Measurements from ENCODE around the gene COL17A1. TPM values are rescaled to one million over a fixed set of nuclear protein-coding genes. Genes with fewer than 3 reads are reported as not detected.

The COL17A1 gene
- under 1 TPM; 0.29 to 0.55 TPM for total RNA-seq
- long read RNA-seq, partial matches to known transcripts: 1 of 1 reads
- long read RNA-seq, other reads (novel, unspliced or antisense): 0 of 1 reads

GRCh38 chr10:104085801-104086400 is at the start of gene COL17A1:
TSS of gene COL17A1 (minus strand) at chr10:104085880. CDS start at chr10:104080673, 5,207 bp downstream.
- ATAC-seq (no peak), DNase-seq (no peak)
- intact Hi-C loops (cut with DNase I): no loop called here

GRCh38 chr10:104130041-104130440 is 44.4 kb upstream of the COL17A1 start:
- intact Hi-C loops (cut with DNase I): no loop called here
- ATAC-seq: no peak
- no peak for DNase-seq

- DNase-seq (no peak), ATAC-seq (no peak)
- intact Hi-C loops (cut with DNase I): no loop called here
Measured at GRCh38 chr10:104128214-104128613, 42.5 kb upstream of the COL17A1 start.

- ATAC-seq: peak; percentile 34 to 51
- intact Hi-C loops (cut with DNase I): no loop called here
- DNase-seq: no peak
Measured at GRCh38 chr10:104127411-104127810, 41.7 kb upstream of the COL17A1 start.

DNA sequence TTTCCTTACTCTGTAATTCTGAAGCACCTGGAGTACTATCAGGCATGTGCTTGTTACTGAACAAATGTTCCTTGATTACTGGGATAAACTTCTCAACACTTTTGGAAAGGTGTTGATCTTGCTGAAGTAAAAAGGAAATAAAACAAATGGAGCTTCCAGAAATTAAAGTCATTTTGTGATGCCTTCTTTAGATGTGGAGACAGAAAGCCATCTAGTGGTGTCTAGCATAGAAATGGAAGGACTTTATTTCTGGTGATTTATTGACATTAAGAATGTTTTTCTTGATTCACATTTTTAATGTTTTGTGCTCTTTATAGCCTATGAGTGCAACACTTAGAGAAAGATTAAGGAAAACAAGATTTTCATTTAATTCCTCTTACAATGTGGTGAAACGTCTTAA is 37.7 kb upstream of the COL17A1 start:
- DNase-seq (no peak), ATAC-seq (no peak)
- intact Hi-C loops (cut with DNase I): no loop called here

DNA sequence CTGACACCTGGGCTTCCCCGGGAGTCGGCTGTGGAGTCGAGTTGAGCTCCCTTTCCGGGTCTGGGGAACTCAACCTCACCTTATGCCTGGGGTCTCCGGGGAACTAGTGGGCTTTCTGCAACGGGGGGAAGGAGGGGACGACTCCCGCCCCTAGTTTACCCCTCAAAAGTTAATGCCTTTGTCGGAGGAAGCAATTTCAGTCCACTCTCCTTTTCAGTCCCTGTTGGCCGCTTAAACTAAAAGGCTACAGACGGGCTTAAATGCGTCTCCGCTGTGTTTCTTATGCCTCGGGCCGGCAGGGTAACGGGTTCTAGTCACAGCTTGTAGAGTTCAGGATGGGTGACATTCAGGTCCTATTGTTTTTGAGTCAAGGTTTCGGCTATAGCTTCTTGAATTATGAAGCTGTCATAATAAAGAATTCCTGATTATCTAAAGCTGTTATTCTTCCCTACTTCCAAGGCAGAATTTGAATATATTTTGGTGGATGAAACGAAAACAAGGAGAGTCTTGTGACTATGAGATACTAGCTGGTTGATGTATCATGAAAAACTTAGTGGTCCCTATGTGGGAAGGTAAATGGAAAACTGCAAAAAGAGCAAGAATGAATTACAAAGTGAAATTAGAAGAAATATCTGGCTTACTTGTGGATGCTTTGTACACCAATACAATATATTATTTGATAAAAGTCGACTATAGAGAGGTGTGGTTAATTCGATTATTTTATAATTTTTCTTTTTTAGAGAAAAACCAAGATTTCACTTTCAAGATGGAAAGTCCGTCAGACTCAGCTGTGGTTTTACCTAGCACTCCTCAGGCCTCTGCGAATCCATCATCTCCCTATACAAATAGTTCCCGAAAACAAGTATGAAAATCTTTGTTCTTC is 36.8 kb upstream of the COL17A1 start:
- no peak for ATAC-seq
- intact Hi-C loops (cut with DNase I): no loop called here
- DNase-seq: peak; percentile 32

DNA sequence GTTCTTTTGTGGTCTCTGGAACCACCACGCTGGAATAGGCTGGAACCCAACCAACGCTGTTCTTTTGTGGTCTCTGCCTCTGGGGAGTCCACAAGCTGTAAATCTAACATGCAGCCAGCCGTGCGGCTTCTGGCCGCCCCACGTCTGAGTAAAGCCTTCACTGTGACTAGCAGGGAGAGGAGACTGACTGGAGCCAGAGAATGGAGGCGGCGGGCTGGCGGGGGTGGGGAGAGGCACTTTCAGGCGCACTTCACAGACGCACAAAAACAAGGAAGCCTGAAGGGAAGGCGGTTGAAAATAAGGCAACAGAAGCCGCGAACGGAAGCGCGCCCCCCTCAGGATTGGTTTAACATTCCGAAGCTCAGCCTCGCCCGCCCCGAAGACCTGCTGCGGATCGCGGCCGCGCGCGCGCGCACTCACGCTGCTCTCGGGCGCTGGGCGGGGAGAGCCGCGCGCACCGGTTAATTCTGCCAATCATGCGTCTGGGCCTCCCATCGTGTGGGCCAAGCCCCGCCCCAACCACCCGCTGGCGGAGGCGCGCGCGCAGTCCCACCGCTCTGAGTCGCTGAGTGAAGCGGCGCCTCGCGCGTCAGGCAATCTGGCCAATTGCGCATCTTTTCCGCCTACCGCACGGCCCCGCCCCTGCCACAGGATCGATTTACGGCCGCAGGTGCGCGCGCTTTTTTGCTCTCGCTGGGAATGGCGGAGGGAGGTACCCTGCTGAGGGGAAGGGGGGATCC is 36.0 kb upstream of the COL17A1 start, which contains the start of gene SFR1:
Gene SFR1, plus strand, starts transcription at position 687 of the 740 bp plus-strand sequence. Its CDS starts 13 bp downstream, at position 700.
- peak; percentile 99 for DNase-seq
- ATAC-seq: peak; percentile 96 to 97

GRCh38 chr10:104120903-104121484 is 35.3 kb upstream of the COL17A1 start:
- peak; percentile 73 to 83 for ATAC-seq
- DNase-seq: peak; percentile 95
- intact Hi-C loops (cut with DNase I): loop anchor here in 1 of 2 donors (2.0 kb wide), 1 partner anchor 152 kb away; no protein-coding TSS in a partner anchor

More for the DNA sequence above, 36.0 kb upstream of the COL17A1 start, which contains the start of gene SFR1:
- intact Hi-C loops (cut with DNase I): loop anchor here in 1 of 2 donors (2.0 kb wide), 1 partner anchor 153 kb away; no protein-coding TSS in a partner anchor

- DNase-seq: no peak
- ATAC-seq: no peak
- intact Hi-C loops (cut with DNase I): loop anchor here in 1 of 2 donors (2.0 kb wide), 1 partner anchor 152 kb away; no protein-coding TSS in a partner anchor
Measured at GRCh38 chr10:104120512-104120902, 34.8 kb upstream of the COL17A1 start.

- ATAC-seq: no peak
- intact Hi-C loops (cut with DNase I): loop anchor here in 1 of 2 donors (2.0 to 10.0 kb wide), 3 partner anchors 75 to 228 kb away; no protein-coding TSS in a partner anchor
Measured at GRCh38 chr10:104119996-104120395, 34.3 kb upstream of the COL17A1 start.

DNA sequence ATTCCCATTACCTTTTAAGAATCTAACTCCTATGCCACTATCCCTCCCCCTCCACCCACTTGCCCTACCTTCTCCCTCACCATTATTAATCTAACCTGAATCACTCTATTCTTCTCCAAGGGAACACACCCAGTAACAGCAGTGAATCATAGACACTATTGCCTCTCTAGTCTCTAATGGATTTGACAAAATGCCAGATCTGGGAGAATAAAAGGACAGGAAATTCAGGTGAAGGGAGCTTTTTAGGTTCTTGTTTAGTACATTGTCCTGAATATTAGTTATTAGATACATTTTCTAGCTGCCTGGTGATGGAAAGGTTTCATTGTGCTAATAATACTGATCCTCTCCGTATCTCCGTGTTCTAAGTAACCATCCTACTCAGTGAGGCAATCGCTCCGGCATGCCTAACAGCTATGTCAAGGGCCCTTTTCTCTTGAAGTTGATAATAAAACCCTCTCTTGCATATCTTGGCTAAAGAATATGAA is 32.2 kb upstream of the COL17A1 start:
- no peak for ATAC-seq
- intact Hi-C loops (cut with DNase I): loop anchor here in 1 of 2 donors (5.0 to 10.0 kb wide), 2 partner anchors 73 to 226 kb away; no protein-coding TSS in a partner anchor

More at GRCh38 chr10:104119996-104120395, 34.3 kb upstream of the COL17A1 start:
- DNase-seq: no peak

DNA sequence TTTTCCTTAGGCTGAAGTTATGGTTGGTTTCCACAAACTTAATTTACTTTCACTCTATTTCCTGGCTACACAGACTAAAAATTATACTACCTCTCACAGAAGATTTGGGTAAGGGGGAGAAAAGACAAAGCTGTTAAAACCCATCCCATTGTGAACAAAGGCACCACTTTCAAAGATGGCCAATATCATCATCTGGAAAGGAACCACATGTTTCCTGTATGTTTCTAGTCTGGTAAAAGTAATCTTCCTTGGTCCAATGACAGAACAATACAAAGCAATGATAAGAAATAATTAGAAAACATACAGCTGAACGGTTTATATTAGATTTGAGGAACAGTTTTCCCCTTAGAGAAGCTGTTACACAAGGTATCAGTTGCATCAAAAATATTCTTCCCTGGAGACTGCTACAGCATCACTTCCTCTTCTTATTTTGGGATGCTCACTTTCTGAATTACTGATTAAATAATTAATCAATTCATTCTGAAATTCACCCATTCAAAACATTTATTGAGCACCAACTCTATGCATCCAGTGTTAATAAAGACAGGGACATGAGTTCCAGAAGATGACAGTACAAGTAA is 27.8 kb upstream of the COL17A1 start:
- no peak for ATAC-seq
- DNase-seq: no peak
- intact Hi-C loops (cut with DNase I): loop anchor here in 1 of 2 donors (10.0 kb wide), 1 partner anchor 69 kb away; no protein-coding TSS in a partner anchor

More for the DNA sequence above, 32.2 kb upstream of the COL17A1 start:
- no peak for DNase-seq

GRCh38 chr10:104109908-104110662 is 24.4 kb upstream of the COL17A1 start:
- ATAC-seq: peak in 1 of 2 donors; percentile 91
- intact Hi-C loops (cut with DNase I): loop anchor here in 1 of 2 donors (10.0 kb wide), 1 partner anchor 65 kb away; no protein-coding TSS in a partner anchor

DNA sequence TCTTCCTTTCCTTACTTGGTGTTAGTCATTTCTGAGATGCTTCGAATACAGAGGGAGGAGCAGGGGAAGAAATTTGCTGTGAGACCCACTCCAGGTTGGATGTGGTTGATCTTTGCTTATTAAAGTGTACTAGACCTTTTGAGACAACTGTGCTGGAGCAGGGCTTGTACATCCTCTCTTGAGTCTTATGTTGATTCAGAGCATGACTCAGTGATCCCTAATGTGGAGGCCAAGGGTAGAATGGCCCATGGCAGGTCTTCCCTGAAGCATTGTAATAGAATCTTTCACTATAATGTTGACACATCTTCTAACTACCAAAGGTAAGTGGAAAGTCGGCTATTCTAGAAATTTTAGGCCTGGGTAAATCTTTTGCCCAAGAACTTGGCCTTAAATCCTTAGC is 19.2 kb upstream of the COL17A1 start:
- intact Hi-C loops (cut with DNase I): no loop called here
- no peak for ATAC-seq
- no peak for DNase-seq

More at GRCh38 chr10:104109908-104110662, 24.4 kb upstream of the COL17A1 start:
- no peak for DNase-seq

DNA sequence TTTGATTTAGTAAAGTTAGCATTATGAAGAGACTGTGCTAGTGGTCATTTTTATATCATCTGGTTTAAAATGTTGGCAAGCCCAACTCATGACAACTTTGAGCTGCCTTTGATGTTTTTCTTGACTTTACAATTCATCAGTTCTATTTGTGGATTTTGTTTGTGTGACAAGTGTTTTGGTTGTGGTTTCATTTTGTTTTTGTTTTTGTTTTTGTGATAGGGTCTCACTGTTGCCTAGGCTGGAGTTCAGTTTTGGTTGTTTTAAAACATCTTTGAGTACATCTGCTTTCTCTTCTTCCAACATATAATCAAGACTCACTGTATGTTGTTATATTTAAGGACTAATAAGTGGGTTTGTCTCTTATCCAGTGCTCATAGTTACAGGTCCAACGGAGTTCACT is 18.7 kb upstream of the COL17A1 start:
- intact Hi-C loops (cut with DNase I): no loop called here
- no peak for DNase-seq
- ATAC-seq: no peak

DNA sequence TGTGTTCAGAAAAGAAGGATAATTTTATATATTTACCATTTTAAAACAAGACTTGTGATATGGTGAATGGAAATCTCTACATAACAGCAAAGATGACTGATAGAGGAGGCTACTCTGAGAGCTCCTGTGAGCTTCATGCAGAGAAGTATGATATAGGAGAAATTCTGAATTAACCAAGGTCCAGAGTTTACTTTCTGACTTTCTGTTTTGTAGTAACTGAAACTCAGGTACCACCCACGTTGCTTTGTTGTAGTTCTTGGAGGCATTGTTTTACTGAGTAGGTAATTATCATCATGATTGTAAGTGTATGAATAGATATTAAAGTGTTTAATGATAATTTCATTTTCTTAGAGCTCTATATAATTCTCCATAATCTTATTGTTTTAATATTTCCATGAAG is 18.3 kb upstream of the COL17A1 start:
- intact Hi-C loops (cut with DNase I): no loop called here
- ATAC-seq: no peak
- DNase-seq: no peak

DNA sequence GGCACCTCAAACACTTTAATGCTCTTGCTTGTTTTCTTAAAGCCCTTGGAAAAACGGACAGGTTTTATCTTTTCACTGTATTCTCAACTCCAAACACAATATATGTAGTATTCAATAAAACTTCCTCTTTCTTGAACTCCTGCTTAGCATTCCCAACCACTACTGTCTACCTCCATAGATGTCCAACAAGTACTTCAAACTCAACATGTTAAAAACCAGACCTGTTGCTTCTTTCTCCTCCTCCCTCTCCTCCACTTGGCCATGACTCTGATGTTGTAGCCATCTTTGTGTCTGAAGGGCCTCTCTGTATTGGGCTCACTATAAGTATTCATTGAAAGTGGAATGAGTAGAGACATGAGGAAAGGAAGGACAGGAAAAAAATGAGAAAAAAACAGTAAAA is 16.2 kb upstream of the COL17A1 start:
- no peak for DNase-seq
- intact Hi-C loops (cut with DNase I): no loop called here
- ATAC-seq: no peak

All from left cardiac atrium (tissue), 4 donors.